Measurements from ENCODE around the gene RNF38. TPM values are rescaled to one million over a fixed set of nuclear protein-coding genes. Genes with fewer than 3 reads are reported as not detected.

Gene RNF38
- total RNA-seq, 1 donor from 2014 or later = 39.6 TPM

DNA sequence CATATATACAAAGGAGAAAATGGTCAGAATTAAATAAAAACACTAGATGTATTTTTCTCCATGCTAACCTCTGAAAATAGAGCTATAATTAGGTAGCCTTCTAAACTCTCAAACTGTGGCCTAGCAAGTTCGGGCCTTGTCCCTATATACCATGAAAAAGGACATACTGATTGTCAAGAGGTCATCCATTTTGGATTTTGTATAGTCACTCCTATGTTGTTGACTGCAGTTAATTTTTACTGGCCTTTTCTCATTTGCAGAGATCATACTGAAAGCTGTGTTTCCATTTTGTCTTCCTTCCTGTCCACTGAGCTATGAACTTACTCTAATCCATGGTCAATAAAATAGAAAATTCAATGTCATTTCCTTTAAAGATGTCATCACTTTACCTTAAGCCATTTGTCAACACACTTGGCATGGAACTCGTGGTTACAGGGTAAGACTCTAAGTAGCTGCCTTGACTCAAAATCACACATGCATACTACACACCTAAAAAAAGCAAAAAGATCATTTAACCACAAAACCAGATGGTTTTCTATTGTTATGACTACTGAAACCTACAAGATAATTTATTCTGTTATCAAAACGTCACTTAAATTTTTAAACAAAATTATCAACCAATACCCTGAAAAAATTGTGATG, 58.0 kb downstream of the RNF38 start:
- H3K36me3 ChIP-seq (ENCODE audit: insufficient read depth, low read length) = peaks cover 41% of the 10 kb centered on the region
- no peak for TF ChIP-seq EZH2 (IDR thresholded peaks at IDR 0.05; ENCODE audit: insufficient read depth, low read length)
- TF ChIP-seq, protein P1, sequence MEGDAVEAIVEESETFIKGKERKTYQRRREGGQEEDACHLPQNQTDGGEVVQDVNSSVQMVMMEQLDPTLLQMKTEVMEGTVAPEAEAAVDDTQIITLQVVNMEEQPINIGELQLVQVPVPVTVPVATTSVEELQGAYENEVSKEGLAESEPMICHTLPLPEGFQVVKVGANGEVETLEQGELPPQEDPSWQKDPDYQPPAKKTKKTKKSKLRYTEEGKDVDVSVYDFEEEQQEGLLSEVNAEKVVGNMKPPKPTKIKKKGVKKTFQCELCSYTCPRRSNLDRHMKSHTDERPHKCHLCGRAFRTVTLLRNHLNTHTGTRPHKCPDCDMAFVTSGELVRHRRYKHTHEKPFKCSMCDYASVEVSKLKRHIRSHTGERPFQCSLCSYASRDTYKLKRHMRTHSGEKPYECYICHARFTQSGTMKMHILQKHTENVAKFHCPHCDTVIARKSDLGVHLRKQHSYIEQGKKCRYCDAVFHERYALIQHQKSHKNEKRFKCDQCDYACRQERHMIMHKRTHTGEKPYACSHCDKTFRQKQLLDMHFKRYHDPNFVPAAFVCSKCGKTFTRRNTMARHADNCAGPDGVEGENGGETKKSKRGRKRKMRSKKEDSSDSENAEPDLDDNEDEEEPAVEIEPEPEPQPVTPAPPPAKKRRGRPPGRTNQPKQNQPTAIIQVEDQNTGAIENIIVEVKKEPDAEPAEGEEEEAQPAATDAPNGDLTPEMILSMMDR (IDR thresholded peaks at IDR 0.05; ENCODE audit: insufficient read depth, low read depth, low read length) = no peak
- no peak overlapping the region for H3K4me3 ChIP-seq (ENCODE audit: insufficient read depth, low read depth, low read length)
- no peaks in the 10 kb centered on the region for H3K9me3 ChIP-seq (ENCODE audit: insufficient read depth, low read depth, low read length)
- no peak overlapping the region for H2AFZ ChIP-seq (ENCODE audit: low read depth, low read length)
- H3K9ac ChIP-seq (ENCODE audit: low read length) = no peak overlapping the region
- no peak for DNase-seq (ENCODE audit: low read depth)
- FAIRE-seq = no peak
- no peak overlapping the region for H3K27ac Mint-ChIP-seq (ENCODE audit: unreplicated experiment)
- H3K27me3 Mint-ChIP-seq (ENCODE audit: low read depth, unreplicated experiment) = no peaks in the 10 kb centered on the region
- H3K4me1 ChIP-seq (ENCODE audit: insufficient read depth, low read length) = no peaks in the 10 kb centered on the region
- H3K4me2 ChIP-seq (ENCODE audit: low read length) = no peak overlapping the region
- H3K27me3 ChIP-seq (ENCODE audit: insufficient read depth, low read length) = no peaks in the 10 kb centered on the region
- peaks cover 21% of the 10 kb centered on the region for H3K36me3 Mint-ChIP-seq (ENCODE audit: low read depth, unreplicated experiment)
- H4K20me1 ChIP-seq (ENCODE audit: insufficient read depth, low read length) = no peaks in the 10 kb centered on the region
- H3K4me1 Mint-ChIP-seq (ENCODE audit: low read depth, unreplicated experiment) = no peaks in the 10 kb centered on the region
- H3K4me3 Mint-ChIP-seq (ENCODE audit: unreplicated experiment) = no peak overlapping the region
- no peak overlapping the region for H3K27ac ChIP-seq (ENCODE audit: low read depth, low read length)
- no peaks in the 10 kb centered on the region for H3K79me2 ChIP-seq (ENCODE audit: insufficient read depth, low read length)
- H3K9me3 Mint-ChIP-seq (ENCODE audit: unreplicated experiment) = no peaks in the 10 kb centered on the region

- Histone ChIP-seq H3K9ac (ENCODE audit: low read length) (no peak overlapping the region), H3K27me3 (ENCODE audit: insufficient read depth, low read length) (no peaks in the 10 kb centered on the region), H2AFZ (ENCODE audit: low read depth, low read length) (no peak overlapping the region), H3K4me1 (ENCODE audit: insufficient read depth, low read length) (no peaks in the 10 kb centered on the region), H4K20me1 (ENCODE audit: insufficient read depth, low read length) (no peaks in the 10 kb centered on the region), H3K36me3 (ENCODE audit: insufficient read depth, low read length) (peaks cover 36% of the 10 kb centered on the region), H3K9me3 (ENCODE audit: insufficient read depth, low read depth, low read length) (no peaks in the 10 kb centered on the region), H3K4me3 (ENCODE audit: insufficient read depth, low read depth, low read length) (no peak overlapping the region), H3K79me2 (ENCODE audit: insufficient read depth, low read length) (no peaks in the 10 kb centered on the region), H3K27ac (ENCODE audit: low read depth, low read length) (no peak overlapping the region), H3K4me2 (ENCODE audit: low read length) (no peak overlapping the region)
- no peaks in the 10 kb centered on the region for H3K4me1 Mint-ChIP-seq (ENCODE audit: low read depth, unreplicated experiment)
- DNase-seq (ENCODE audit: low read depth) = no peak
- no peak for TF ChIP-seq EZH2 (IDR thresholded peaks at IDR 0.05; ENCODE audit: insufficient read depth, low read length)
- TF ChIP-seq, protein P1 (IDR thresholded peaks at IDR 0.05; ENCODE audit: insufficient read depth, low read depth, low read length) = no peak
- peaks cover 19% of the 10 kb centered on the region for H3K36me3 Mint-ChIP-seq (ENCODE audit: low read depth, unreplicated experiment)
- no peak overlapping the region for H3K27ac Mint-ChIP-seq (ENCODE audit: unreplicated experiment)
- no peaks in the 10 kb centered on the region for H3K27me3 Mint-ChIP-seq (ENCODE audit: low read depth, unreplicated experiment)
- FAIRE-seq = no peak
- H3K9me3 Mint-ChIP-seq (ENCODE audit: unreplicated experiment) = no peaks in the 10 kb centered on the region
- no peak overlapping the region for H3K4me3 Mint-ChIP-seq (ENCODE audit: unreplicated experiment)
These were observed 62.2 kb downstream of the RNF38 start for GRCh38 chr9:36337865-36338264.

GRCh38 chr9:36337002-36337401, 63.1 kb downstream of the RNF38 start:
- peaks cover 30% of the 10 kb centered on the region for H3K36me3 ChIP-seq (ENCODE audit: insufficient read depth, low read length)
- no peak for FAIRE-seq

More at GRCh38 chr9:36337002-36337401, 63.1 kb downstream of the RNF38 start:
- H3K4me1 ChIP-seq (ENCODE audit: insufficient read depth, low read length) = no peaks in the 10 kb centered on the region
- no peaks in the 10 kb centered on the region for H3K79me2 ChIP-seq (ENCODE audit: insufficient read depth, low read length)
- TF ChIP-seq EZH2 (IDR thresholded peaks at IDR 0.05; ENCODE audit: insufficient read depth, low read length) = no peak
- TF ChIP-seq, protein P1 (IDR thresholded peaks at IDR 0.05; ENCODE audit: insufficient read depth, low read depth, low read length) = no peak
- no peaks in the 10 kb centered on the region for H4K20me1 ChIP-seq (ENCODE audit: insufficient read depth, low read length)
- H3K9me3 Mint-ChIP-seq (ENCODE audit: unreplicated experiment) = no peaks in the 10 kb centered on the region
- H3K27ac ChIP-seq (ENCODE audit: low read depth, low read length) = no peak overlapping the region
- H3K9ac ChIP-seq (ENCODE audit: low read length) = no peak overlapping the region
- H3K27me3 ChIP-seq (ENCODE audit: insufficient read depth, low read length) = no peaks in the 10 kb centered on the region
- peaks cover 19% of the 10 kb centered on the region for H3K36me3 Mint-ChIP-seq (ENCODE audit: low read depth, unreplicated experiment)
- H3K4me1 Mint-ChIP-seq (ENCODE audit: low read depth, unreplicated experiment) = no peaks in the 10 kb centered on the region
- no peak overlapping the region for H2AFZ ChIP-seq (ENCODE audit: low read depth, low read length)
- H3K27ac Mint-ChIP-seq (ENCODE audit: unreplicated experiment) = no peak overlapping the region
- DNase-seq (ENCODE audit: low read depth) = no peak
- H3K4me3 Mint-ChIP-seq (ENCODE audit: unreplicated experiment) = no peak overlapping the region
- H3K27me3 Mint-ChIP-seq (ENCODE audit: low read depth, unreplicated experiment) = no peaks in the 10 kb centered on the region
- no peaks in the 10 kb centered on the region for H3K9me3 ChIP-seq (ENCODE audit: insufficient read depth, low read depth, low read length)
- H3K4me3 ChIP-seq (ENCODE audit: insufficient read depth, low read depth, low read length) = no peak overlapping the region
- no peak overlapping the region for H3K4me2 ChIP-seq (ENCODE audit: low read length)
